B cell (primary cell): Measurements from ENCODE around the gene FBXL13. TPM values are rescaled to one million over a fixed set of nuclear protein-coding genes. Genes with fewer than 3 reads are reported as not detected.
"Not testable (repeated sequence)": the region's sequence is repeated elsewhere in the genome, so short reads cannot be mapped to it uniquely, and the experiment has no call there.

Experiments
- ATAC-seq: fragments of 200-7000 bp; cut with Tn5 transposase; one replicate; pipeline ENCODE4 v1.10.0; 2021; ENCODE audit warnings: low read depth, mild to moderate bottlenecking, moderate number of reproducible peaks, moderate library complexity
- CTCF ChIA-PET: fragments of 350-600 bp; sonication (Branson Sonifier 250); formaldehyde crosslinking; loops from one replicate; lab custom pipeline; 2021; ENCODE audit warnings: antibody characterized with exemption, inconsistent platforms; lab: Charles Lee
- POLR2A ChIA-PET: fragments of 350-600 bp; sonication (Branson Sonifier 250); formaldehyde crosslinking; loops from one replicate; lab custom pipeline; 2021; ENCODE audit warnings: antibody characterized with exemption; lab: Charles Lee
- DNase-seq: peaks from one replicate; pipeline ENCODE4 v3.0.0; 2013
- H2AFZ ChIP-seq: 2 replicates; pipeline ENCODE4 v1.6.1; 2012; ENCODE audit warnings: mild to moderate bottlenecking, low read depth, low read length; ENCODE audit not compliant: insufficient read depth, poor library complexity, severe bottlenecking
- H3K27ac ChIP-seq, 2 donors: 1 replicate in 1 of 2; 2 replicates in 1 of 2; pipeline ENCODE4 v1.5.1; 2012 to 2013; ENCODE audit warnings: low read length in 2 of 2, mild to moderate bottlenecking in 2 of 2, moderate library complexity in 1 of 2
- H3K27me3 ChIP-seq, 4 experiments: fragments of 200-600 bp in 1 of 4; sonication (generic) in 1 of 4; replicated peaks in 1 of 4; 1 replicate in 2 of 4; 2 replicates in 2 of 4; pipeline versions ENCODE4 v1.6.1 to v1.7.0; 2013 to 2016; ENCODE audit warnings: low read length in 3 of 4, mild to moderate bottlenecking in 2 of 4, mixed read lengths in 1 of 4, moderate library complexity in 1 of 4; ENCODE audit not compliant: insufficient read depth in 4 of 4, control insufficient read depth in 3 of 4; ENCODE audit errors: control extremely low read depth in 1 of 4
- H3K36me3 ChIP-seq, 2 experiments: replicated peaks in 1 of 2; 1 replicate in 1 of 2; 2 replicates in 1 of 2; pipeline versions ENCODE4 v1.6.1 to v1.7.1; 2013; ENCODE audit warnings: low read length in 1 of 2; ENCODE audit not compliant: insufficient read depth in 2 of 2, control insufficient read depth in 1 of 2; ENCODE audit errors: control extremely low read depth in 1 of 2, extremely low read depth in 1 of 2
- H3K4me1 ChIP-seq, 2 donors: fragments of 200-600 bp in 1 of 2; sonication (generic) in 1 of 2; 1 replicate in 1 of 2; 2 replicates in 1 of 2; pipeline versions ENCODE4 v1.5.1 to v1.6.1; 2013 to 2017; ENCODE audit warnings: low read length in 2 of 2; ENCODE audit not compliant: control insufficient read depth in 2 of 2, insufficient read depth in 2 of 2
- H3K4me2 ChIP-seq: replicated peaks from 2 replicates; pipeline ENCODE3; 2012; ENCODE audit warnings: mild to moderate bottlenecking, low read depth, low read length; ENCODE audit not compliant: poor library complexity, severe bottlenecking
- H3K4me3 ChIP-seq, 5 experiments: fragments of 200-600 bp in 1 of 5; sonication (generic) in 1 of 5; 1 replicate in 3 of 5; 2 replicates in 2 of 5; pipeline versions ENCODE4 v1.5.1 to v1.7.0; 2011 to 2016; ENCODE audit warnings: low read length in 4 of 5, mild to moderate bottlenecking in 4 of 5, low read depth in 2 of 5, control low read depth in 1 of 5, moderate library complexity in 1 of 5; ENCODE audit not compliant: insufficient read depth in 1 of 5; ENCODE audit errors: control extremely low read depth in 1 of 5, extremely low read depth in 1 of 5
- H3K79me2 ChIP-seq: fragments of 200-600 bp; sonication (generic); one replicate; pipeline ENCODE4 v1.6.0; 2016; ENCODE audit warnings: low read length; ENCODE audit not compliant: control insufficient read depth, insufficient read depth
- H3K9ac ChIP-seq: fragments of 200-600 bp; sonication (generic); 2 replicates; pipeline ENCODE4 v1.6.1; 2017; ENCODE audit warnings: mild to moderate bottlenecking, low read length, moderate library complexity
- H3K9me3 ChIP-seq, 3 donors: one replicate each; pipeline versions ENCODE4 v1.6.1 to v1.7.1; 2013; ENCODE audit warnings: low read length in 2 of 3; ENCODE audit not compliant: control insufficient read depth in 2 of 3, insufficient read depth in 1 of 3; ENCODE audit errors: control extremely low read depth in 1 of 3
- H4K20me1 ChIP-seq: 2 replicates; pipeline ENCODE4 v1.6.0; 2012; ENCODE audit warnings: mild to moderate bottlenecking, low read length; ENCODE audit not compliant: insufficient read depth, control insufficient read depth, poor library complexity, severe bottlenecking
- H3K27ac Mint-ChIP-seq: one replicate; pipeline ENCODE4 v1.8.0; 2021; ENCODE audit warnings: mixed read lengths
- H3K27me3 Mint-ChIP-seq: one replicate; pipeline ENCODE4 v1.8.0; 2021; ENCODE audit warnings: mixed read lengths
- H3K4me1 Mint-ChIP-seq: one replicate; pipeline ENCODE4 v1.8.0; 2021; ENCODE audit warnings: mixed read lengths
- H3K4me3 Mint-ChIP-seq: one replicate; pipeline ENCODE4 v1.8.0; 2021; ENCODE audit warnings: mixed read lengths
- H3K9me3 Mint-ChIP-seq: one replicate; pipeline ENCODE4 v1.8.0; 2022; ENCODE audit warnings: mixed read lengths; ENCODE audit not compliant: insufficient read depth
- CTCF ChIP-seq: fragments of 200-600 bp; IDR thresholded peaks from one replicate; pipeline ENCODE4 v1.8.0; 2022; ENCODE audit warnings: antibody characterized with exemption, mild to moderate bottlenecking
- EZH2 ChIP-seq: IDR thresholded peaks from 2 replicates; pipeline ENCODE4 v1.6.1; 2012; ENCODE audit warnings: borderline replicate concordance, low read depth, mild to moderate bottlenecking, moderate library complexity, low read length; ENCODE audit not compliant: insufficient read depth, poor library complexity, severe bottlenecking
- WGBS: methylation state at CpG from one replicate; pipeline ENCODE4 v1.1.5; 2013; ENCODE audit warnings: missing lambda C conversion rate; ENCODE audit not compliant: insufficient coverage; 5-methylcytosine and 5-hydroxymethylcytosine counted together
- intact Hi-C: fragments of 100-400 bp; cut with micrococcal nuclease; formaldehyde crosslinking; loops from one replicate; pipeline ENCODE4 v1.10.0; 2022
- polyA plus RNA-seq: library from polyadenylated mRNA; depleted of rRNA; stranded (reverse); fragments of >200 nt; gene quantifications from 2 replicates; pipeline ENCODE4 v1.2.3, GENCODE V29; 2012
- total RNA-seq, 2 donors: library from RNA; stranded (reverse); fragments of 120-200 nt in 1 of 2; gene quantifications; 1 replicate in 1 of 2; 2 replicates in 1 of 2; pipeline versions ENCODE4 v1.2.3 to v1.2.4, GENCODE V29; 2013 to 2022

FBXL13 gene
- total and polyA plus RNA-seq, 2 donors (not counting 1 experiment from before 2014, with no cell fraction given): 0.22 to 4.0 TPM

DNA sequence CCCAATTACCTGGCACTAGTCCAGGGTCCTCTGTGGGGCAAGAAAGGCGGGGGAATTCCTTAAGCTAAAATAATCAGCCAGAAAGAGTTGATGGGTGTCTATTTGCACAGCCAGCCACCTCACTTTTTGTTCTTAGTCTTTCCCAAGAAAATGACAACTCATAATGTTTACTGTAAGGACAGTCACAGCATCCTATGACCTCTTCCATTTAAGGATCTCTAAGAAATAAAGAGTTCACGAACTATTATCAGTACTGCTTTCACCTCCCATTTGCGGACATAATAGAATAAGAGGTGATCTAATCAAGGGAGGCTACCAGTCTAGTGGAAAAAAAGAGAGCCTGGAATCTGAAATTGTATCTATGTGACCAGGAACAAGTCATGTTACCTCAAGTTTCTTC, 234.2 kb downstream of the FBXL13 start:
- WGBS: no CpG with 5 or more reads among the region's 3 CpGs
- Histone ChIP-seq H2AFZ (no peak overlapping the region), H3K4me1 (no peaks in the 10 kb centered on the region), H3K4me2 (no peak overlapping the region), H3K79me2 (no peaks in the 10 kb centered on the region), H3K9ac (no peak overlapping the region), H3K36me3 (no peaks in the 10 kb centered on the region), H3K27ac (no peak overlapping the region), H3K4me3 (no peak overlapping the region), H3K9me3 (no peaks in the 10 kb centered on the region), H3K27me3 (no peaks in the 10 kb centered on the region), H4K20me1 (no peaks in the 10 kb centered on the region)
- Mint-ChIP-seq H3K9me3 (no peaks in the 10 kb centered on the region), H3K27me3 (no peaks in the 10 kb centered on the region), H3K4me1 (no peaks in the 10 kb centered on the region), H3K4me3 (no peak overlapping the region), H3K27ac (no peak overlapping the region)
- DNase-seq (no peak), ATAC-seq (no peak)
- ChIA-PET CTCF (interaction anchor here (1.1 kb wide), 1 partner anchor 222 kb away, joined by 3 read pairs; no protein-coding TSS in a partner anchor), POLR2A (no interaction called here)
- intact Hi-C loops: no loop called here
- TF ChIP-seq EZH2 (no peak), CTCF (no peak)

DNA sequence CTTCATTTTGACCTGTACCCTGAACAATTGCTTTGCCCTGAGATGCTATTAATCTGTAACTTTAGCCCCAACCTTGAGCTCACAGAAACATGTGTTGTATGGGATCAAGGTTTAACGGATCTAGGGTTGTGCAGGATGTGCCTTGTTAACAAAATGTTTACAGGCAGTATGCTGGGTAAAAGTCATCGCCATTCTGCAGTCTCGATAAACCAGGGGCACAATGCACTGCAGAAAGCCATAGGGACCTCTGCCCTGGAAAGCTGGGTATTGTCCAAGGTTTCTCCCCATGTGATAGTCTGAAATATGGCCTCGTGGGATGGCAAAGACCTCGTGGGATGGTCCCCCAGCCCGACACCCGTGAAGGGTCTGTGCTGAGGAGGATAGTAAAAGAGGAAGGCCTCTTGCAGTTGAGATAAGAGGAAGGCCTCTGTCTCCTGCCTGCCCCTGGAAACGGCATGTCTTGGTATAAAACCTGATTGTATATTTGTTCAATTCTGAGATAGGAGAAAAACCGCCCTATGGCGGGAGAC, 236.0 kb downstream of the FBXL13 start:
- WGBS: 93% methylated on average over 10 of the region's 10 CpGs
- H4K20me1 ChIP-seq, DNase-seq, H3K4me1 ChIP-seq, H3K36me3 ChIP-seq, POLR2A ChIA-PET, H3K79me2 ChIP-seq, H3K9me3 Mint-ChIP-seq, H3K4me3 ChIP-seq, H3K9ac ChIP-seq, H3K27ac Mint-ChIP-seq, H2AFZ ChIP-seq, H3K9me3 ChIP-seq, ATAC-seq, H3K4me2 ChIP-seq, H3K27me3 ChIP-seq, H3K27ac ChIP-seq, H3K4me1 Mint-ChIP-seq, intact Hi-C loops, H3K4me3 Mint-ChIP-seq, H3K27me3 Mint-ChIP-seq, CTCF ChIA-PET: not testable (repeated sequence)
